HG03469 (cell line): ENCODE data around the gene RNF7.
"Not testable (repeated sequence)": the region's sequence is repeated elsewhere in the genome, so short reads cannot be mapped to it uniquely, and the experiment has no call there.

Experiments
- ATAC-seq: cut with Tn5 transposase; IDR thresholded peaks from one replicate; pipeline ENCODE4 v1.9.1; 2021; ENCODE audit warnings: mild to moderate bottlenecking, moderate library complexity, moderate number of reproducible peaks; ENCODE audit not compliant: unreplicated experiment

RNF7 gene

DNA sequence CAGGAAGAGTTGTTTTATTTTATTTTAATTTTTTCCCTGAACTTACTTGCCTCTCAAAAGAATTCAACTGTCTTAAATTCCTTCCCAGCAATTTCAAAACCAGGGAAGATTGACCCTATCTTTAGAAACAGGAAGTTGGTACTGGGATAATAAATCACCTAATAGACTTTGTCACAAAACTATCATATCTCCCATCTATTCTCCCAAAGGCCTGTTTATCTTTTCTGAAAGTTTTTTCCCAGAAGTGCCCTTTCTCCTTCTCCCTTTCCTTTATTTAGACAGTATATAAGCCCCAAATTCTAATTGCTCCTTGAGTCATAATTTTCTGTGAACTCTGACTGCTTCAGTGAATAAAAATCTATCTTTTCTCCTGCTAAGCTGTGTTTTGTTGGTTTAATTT, 2.9 kb upstream of the RNF7 start:
- no peak for ATAC-seq

DNA sequence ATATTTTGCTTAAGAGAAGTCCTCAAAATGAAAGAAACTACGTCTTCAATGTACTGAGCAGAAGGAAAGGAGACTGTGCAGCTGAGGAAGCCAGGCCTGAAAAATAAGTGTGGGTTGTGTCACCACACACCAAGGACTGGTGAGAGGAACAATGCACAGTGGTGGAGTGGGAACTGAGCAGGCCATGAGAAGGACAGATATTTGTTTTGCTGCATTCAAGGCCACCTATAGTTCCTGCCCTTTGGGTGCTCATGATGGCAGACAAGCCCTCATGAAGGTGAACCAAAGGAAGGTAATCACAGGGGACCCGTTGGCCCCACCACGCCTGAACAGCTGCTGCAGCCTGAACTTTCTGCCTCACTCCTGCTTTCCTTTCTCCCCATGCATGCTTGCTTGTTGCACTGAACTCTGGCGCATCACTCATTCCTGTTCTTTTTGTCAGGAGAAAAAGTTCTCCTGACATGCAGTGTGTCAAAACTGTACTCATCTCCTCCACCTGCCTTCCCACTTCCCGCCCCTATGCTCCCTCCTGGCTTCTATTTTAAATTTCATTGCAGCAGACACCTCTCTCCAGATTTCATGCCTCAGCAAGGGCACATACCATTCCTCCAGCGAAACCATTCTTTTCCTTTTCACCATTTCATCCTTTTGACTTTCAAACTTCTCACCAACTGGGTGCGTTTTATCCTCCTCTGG, 2.2 kb upstream of the RNF7 start:
- no peak for ATAC-seq

DNA sequence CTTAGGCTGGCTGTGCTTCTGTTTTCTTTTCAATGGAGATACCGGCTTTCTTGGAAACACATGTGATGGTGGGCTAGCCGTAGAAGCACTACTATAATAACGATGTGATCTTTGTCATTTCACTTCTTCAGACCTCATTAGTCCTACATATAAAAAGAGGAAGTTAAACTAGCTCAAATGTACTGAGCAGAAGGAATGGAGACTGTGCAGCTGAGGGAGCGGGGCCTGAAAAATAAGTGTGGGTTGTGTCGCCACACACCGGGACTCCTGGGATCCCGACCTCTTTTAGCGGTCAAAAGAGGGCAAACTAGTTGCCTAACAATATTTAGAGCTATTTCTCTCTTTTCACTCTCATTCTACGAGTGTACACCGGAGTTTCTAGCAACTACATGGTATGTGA, 1.0 kb upstream of the RNF7 start:
- no peak for ATAC-seq

DNA sequence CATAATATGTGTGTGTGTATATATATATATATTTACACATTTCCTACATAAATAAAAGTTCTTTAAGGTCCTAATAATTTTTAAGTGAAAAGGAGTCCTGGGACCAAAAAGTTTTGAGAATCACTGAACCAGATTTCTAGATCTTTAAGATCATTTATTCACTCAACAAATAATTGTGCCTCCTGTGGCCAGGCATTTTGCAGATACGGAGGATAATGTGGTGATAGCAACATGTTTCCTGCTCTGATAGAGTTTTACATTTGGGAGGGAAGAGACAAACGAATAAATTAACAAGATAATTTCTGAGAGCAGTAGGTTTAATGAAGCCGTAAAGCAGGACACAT, 448 bp upstream of the RNF7 start:
- no peak for ATAC-seq

DNA sequence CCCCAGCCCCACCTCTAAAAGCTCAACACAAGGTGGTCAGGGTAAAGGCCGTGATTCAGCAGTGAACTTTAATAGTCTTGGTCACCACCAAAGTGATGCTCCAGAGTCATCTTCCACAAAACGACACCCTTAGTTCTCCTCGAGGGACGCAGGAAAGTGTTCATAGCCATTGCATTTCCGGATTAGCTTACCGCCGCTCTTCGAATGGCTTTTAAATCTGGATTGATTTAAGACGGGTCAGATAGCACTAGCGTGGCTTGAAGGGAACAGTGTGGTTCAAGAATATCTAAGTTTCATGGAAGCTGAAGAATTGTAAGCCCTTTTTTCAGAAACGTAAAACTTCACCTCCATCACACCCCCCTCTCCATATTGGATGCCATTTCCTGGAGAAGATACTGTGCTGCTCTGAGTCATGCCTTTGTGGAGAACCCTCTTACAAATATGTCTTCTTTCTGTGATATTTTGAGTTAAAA, 829 bp downstream of the RNF7 start:
- no peak for ATAC-seq

DNA sequence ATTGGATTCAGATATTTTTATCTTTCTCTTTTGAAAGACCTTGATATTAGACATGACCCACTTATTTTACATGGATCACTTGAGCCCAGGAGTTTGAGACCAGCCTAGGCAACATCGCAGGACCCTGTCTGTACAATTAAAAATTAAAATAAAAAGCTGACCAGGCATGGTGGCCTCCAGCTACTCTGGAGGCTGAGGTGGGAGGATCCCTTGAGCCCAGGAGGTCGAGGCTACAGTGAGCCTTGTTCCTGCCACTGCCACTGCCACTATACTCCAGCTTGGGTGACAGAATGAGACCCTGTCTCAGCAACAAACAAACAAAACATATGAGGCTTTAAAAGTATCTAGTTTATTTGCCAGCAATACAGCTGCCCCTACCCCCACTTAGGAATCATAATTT, 1.6 kb downstream of the RNF7 start:
- no peak for ATAC-seq

DNA sequence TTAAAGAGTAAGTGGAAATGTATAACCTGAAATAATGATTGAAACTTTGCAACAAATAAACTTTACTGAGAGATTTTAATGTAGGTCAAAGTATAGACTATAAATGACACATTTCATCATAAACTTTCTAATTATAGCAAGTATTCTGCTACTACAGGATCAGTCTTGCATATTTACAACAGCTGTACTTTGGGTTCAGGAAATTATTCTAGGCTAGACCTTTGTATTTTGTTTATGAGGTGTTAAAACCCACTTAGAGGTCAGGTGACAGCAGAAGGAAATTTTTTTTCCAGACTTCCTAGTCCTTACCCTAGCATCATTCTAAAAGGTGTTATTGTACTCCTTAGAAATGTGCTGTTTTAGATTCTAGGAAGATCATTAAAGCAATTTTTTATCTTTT, 2.3 kb downstream of the RNF7 start:
- ATAC-seq: no peak

DNA sequence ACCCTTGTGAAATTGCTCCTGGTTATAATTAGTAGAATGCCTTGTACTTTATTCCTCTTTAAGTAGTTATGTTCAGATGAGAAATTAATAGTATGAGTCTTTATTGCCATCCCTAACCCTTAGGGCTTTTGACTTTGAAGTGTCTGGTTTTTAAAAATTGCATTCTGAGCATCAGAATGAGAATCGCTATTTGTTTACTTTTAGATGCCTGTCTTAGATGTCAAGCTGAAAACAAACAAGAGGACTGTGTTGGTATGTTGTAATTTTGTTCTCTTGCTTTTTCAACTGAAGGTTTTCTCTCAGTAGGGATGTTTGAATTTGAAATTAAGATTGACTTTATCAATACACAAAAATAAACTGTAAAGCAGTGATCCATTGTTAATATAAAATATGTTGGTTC, 5.2 kb downstream of the RNF7 start:
- no peak for ATAC-seq

DNA sequence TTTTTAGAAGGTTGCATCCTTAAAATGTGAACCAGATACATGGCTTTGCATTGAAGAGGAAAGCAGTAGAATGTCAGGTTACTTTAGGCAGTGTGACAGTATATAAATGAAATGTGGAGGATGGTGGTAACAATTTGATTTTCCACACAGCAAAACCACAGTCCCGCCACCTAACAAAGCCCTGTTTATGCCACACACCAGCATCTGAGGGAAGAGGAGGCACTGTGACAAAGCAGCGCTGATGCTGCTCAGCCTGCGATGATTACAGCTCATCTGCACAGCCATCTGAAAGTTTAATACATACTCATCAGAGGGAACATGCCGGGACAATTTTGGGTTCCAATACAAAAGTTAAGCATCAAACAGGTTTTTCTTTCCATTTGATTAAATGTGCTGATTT, 8.9 kb downstream of the RNF7 start:
- no peak for ATAC-seq

DNA sequence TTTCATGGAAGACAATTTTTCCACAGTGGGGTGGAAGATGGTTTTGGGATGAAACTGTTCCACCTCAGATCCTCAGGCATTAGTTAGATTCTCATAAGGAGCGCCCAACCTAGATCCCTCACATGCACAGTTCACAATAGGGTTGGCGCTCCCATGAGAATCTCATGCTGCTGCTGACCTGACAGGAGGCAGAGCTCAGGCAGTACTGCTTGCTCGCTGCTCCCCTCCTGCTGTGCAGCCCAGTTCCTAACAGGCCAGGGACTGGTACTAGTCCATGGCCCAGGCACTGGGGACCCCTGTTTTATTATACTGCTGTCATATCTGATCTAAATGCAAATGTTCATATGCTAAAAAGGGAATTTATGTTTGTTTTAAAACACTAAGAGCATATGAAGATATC, 15.3 kb downstream of the RNF7 start:
- ATAC-seq: no peak

DNA sequence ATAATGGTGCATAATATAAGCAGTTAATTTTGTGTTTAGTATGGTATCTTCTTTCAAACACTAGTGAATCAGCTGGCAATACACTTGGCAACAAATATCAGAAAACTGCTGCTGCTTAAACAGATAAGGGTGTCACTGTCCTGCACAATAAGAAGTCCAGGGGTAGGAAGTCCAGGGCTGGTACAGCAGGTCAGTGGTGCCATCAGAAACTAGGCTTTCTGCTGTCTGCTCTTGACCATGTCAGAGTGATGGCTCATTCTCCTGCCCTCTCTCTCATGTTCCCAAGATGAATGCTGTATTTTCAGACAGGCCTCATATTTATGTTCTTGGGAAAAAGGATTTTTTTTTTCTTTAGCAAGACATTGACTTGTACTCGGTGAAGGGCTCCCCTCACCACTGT, 15.9 kb downstream of the RNF7 start:
- ATAC-seq: no peak

DNA sequence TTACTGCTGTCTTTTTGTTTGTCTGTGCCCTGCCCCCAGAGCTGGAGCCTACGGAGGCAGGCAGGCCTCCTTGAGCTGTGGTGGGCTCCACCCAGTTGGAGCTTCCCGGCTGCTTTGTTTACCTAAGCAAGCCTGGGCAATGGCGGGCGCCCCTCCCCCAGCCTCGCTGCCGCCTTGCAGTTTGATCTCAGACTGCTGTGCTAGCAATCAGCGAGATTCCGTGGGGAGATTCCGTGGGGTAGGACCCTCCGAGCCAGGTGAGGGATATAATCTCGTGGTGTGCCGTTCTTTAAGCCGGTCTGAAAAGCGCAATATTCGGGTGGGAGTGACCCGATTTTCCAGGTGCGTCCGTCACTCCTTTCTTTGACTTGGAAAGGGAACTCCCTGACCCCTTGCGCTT, 24.5 kb downstream of the RNF7 start:
- ATAC-seq: not testable (repeated sequence)

DNA sequence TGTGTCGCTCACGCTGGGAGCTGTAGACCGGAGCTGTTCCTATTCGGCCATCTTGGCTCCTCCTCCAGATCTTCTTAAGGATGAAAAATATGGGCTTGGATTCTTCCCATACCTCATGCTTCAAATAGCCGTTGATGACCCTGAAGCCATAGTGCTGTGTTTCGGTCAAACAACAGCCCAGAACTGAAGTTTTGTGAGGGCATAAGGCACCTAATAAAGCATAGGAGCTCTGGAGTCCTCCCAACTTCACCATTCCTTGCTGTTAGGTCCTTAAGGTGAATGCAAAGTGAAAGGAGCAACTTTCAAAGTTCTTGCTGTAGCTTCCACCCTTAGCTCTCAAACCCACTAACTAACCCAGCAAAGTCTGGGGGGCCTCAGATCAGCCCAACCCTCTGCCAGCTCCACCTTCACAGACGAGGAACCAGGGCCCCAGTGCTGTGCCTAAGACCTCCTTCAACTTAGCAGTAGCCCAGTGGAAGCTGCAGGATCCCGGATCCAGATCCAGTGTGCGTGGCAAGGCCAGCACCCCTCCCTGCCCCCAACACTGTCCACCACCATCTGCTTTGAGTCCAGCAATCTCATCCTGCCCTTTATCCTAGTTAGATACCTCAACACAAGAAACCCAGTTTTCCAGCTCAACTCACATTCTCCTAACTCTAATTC, 25.1 kb downstream of the RNF7 start, which contains the start of gene GRK7:
Gene GRK7, plus strand, starts transcription at position 321 of the 663 bp plus-strand sequence. CDS start 14,877 bp downstream, outside the sequence.
- no peak for ATAC-seq

DNA sequence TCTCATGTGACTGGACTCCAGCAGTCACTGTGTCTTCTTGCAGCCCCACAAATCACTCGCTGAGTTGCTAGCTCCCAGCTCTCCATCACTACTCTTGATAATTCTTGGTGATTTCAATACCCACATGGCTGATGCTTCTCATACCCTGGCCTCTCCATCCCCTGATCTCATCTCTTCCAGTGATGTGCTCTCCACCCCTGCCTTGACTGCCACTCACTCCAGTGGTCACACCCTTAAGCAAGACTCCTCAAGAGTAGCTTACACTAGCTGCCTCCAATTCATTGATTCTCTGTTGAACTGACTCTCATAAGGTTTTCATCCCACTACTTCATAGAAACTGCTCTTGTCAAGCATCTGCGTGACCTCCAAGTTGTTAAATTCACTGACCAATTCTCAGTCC, 25.9 kb downstream of the RNF7 start:
- ATAC-seq: no peak

DNA sequence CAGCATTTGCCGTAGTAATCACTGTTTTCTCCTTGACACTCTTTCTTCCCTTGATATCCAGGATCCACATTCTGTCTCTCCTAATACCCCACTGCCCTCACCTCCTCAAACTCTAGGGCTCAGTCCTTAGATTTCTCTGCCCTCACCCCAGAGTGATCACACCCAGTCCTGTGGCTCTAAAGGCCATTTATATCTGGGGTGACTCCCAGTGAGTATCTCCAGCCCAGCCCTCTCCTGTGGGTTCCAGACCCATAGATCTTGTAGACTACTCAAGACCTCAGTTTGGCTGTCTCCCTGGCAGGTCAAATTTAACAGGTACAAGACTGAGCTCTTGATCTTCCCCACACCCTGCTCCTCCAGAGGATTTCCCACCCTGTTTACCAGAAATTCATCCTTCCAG, 26.4 kb downstream of the RNF7 start:
- ATAC-seq: no peak

DNA sequence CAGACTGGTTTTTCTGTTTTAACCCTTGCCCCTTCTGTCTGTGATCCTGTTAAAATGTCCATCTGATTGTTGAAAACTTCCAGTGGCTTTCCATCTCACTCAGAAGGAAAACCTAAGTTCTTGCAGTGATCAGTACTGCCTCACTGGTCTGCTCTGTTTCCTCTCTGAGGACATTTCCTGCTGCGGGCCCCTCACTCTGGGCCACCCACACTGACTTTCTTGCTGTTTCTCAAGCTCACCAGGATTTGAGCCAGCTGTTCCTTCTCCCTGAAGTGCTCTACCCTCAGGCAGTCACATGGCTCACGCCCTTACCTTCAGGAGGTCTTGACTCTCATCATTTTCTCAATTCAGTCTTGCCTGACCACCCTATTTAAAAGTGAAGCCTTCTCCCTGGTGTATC, 26.9 kb downstream of the RNF7 start:
- ATAC-seq: no peak

DNA sequence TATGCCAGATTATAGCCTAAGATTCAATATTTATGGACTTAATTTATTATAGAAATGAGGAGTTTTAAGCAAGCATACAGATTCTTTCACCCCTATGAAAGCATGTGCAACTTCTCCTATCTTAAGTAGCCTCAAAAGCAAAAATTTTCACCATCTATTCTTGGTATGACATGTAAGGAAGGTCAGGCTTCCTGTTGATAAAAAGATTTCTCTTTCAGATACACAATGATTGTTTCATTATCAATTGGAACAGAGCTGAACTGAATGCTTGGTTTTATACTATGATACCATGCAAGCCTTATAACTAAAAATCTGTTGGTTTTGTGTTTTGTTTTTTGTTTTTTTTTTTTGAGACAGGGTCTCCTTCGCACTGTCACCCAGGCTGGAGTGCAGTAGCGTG, 29.0 kb downstream of the RNF7 start:
- no peak for ATAC-seq

DNA sequence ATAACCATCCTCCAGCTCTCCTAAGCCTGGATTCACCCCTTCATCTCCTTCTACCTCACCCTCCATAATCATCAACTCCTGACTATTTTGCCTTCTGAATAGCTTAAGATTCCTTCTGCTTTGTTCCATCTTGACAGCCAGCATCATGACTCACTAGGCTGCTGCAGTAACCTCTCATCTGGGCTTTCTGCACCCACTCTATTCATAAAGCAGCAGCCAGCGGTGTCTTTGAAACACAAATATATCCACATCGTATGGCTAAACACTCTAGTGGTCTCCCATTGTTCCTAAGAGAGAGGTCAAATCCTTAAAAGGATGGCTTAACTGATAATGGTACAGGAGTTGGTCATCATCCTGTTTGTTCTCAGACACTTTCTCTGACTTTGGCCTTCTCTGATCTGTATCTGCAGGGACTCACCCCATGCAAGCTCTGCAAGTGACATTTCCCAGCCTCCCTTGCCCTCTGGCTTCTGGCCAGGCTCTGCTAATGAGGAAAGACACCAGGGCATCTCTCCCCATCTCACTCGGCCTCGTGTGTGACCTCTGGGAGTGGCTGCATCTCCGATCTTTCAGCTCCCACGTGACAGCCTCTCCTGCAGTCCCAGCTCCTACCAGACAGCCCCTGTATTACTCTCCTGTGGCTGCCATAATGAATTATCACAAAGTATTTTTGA, 31.3 kb downstream of the RNF7 start:
- ATAC-seq: no peak

DNA sequence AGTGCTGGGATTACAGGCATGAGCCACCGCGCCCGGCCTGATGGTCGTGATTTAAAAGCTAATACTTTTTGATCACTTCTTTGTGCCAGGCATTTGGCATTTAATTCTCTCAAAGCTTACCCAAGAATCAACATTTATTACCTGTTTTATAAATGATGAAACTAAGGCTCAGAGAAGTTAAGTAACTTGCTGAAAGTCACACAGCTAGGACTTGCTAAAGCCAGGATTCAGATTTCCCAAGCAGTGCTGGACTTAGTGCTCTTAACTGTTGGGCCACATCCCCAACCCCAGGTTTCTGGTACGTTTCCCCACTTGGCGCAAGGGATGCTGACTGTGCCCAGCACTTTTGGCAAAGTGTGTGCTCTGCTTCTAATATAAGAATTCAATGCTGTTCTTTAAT, 35.6 kb downstream of the RNF7 start:
- ATAC-seq: no peak

DNA sequence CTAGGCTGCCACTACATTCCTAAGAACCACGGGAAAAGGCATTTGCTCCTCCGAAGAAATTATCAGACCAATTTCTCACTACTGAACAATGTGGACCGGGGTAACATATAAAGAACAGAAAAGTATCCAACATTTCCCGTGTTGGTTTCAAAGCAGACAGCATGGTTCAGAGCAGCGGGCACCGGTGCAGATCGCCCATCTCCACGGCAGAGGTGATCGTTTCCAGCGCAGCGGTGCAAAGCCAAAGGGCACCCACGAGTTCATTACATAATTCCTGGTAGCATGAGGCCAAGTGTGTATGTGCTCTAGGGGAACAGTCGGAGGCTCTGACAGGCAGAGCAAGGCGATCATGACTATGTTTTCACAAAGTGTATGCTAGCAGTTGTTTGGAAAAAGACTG, 38.3 kb downstream of the RNF7 start:
- no peak for ATAC-seq

DNA sequence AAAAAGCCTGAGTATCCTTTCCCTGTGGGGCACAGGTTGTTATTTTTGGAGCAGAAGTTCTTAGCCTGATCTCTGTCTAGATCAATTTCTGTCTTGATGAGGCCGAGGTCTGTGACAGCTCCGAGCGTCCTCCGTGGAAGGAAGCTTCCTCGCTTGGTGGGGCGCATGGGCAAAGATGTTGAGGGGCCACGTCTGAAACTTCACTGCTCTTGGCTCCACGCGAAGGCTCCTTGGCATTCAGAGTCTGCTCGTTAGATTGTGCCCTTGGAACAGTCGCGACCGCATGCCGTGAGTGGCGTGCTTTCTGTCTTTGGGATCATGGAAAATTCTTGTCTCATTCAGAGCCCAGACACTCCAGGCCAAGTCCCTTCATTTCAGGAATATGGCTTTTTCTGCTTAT, 38.8 kb downstream of the RNF7 start:
- ATAC-seq: no peak
